WI38 (cell line): ENCODE measurements around the gene FSIP1.

Experiments
- H3K4me3 ChIP-seq: 2 replicates; pipeline ENCODE4 v1.5.1; 2011; ENCODE audit warnings: low read depth, mild to moderate bottlenecking, control low read depth, low read length
- CTCF ChIP-seq: IDR thresholded peaks from 2 replicates; pipeline ENCODE4 v1.5.1; 2012; ENCODE audit warnings: low read depth, mild to moderate bottlenecking, control low read depth, low read length

The FSIP1 gene

GRCh38 chr15:39672184-39672583 lies 110.5 kb downstream of the FSIP1 start:
- no peak for TF ChIP-seq CTCF
- H3K4me3 ChIP-seq = no peak overlapping the region

- H3K4me3 ChIP-seq = no peak overlapping the region
- no peak for TF ChIP-seq CTCF
Measured at GRCh38 chr15:39670687-39671086, 112.0 kb downstream of the FSIP1 start.

- no peak for TF ChIP-seq CTCF
- no peak overlapping the region for H3K4me3 ChIP-seq
Measured at GRCh38 chr15:39669661-39670060, 113.0 kb downstream of the FSIP1 start.

GRCh38 chr15:39669241-39669640 lies 113.4 kb downstream of the FSIP1 start:
- H3K4me3 ChIP-seq = no peak overlapping the region
- TF ChIP-seq CTCF = no peak

GRCh38 chr15:39668457-39668856 lies 114.2 kb downstream of the FSIP1 start:
- no peak overlapping the region for H3K4me3 ChIP-seq
- no peak for TF ChIP-seq CTCF

GRCh38 chr15:39667382-39668127 lies 115.1 kb downstream of the FSIP1 start:
- H3K4me3 ChIP-seq = no peak overlapping the region
- no peak for TF ChIP-seq CTCF

- H3K4me3 ChIP-seq = no peak overlapping the region
Measured at GRCh38 chr15:39666677-39667076, 116.0 kb downstream of the FSIP1 start.

More at GRCh38 chr15:39666677-39667076, 116.0 kb downstream of the FSIP1 start:
- TF ChIP-seq CTCF = no peak
